ENCODE measurements around the gene UBE2L5.
A peak's percentile ranks its signal among the peaks of the same experiment; 100 is the strongest.

UBE2L5 gene

GRCh38 chr13:30406779-30407416 is 15.4 kb upstream of the UBE2L5 start:
- no peak for DNase-seq

DNA sequence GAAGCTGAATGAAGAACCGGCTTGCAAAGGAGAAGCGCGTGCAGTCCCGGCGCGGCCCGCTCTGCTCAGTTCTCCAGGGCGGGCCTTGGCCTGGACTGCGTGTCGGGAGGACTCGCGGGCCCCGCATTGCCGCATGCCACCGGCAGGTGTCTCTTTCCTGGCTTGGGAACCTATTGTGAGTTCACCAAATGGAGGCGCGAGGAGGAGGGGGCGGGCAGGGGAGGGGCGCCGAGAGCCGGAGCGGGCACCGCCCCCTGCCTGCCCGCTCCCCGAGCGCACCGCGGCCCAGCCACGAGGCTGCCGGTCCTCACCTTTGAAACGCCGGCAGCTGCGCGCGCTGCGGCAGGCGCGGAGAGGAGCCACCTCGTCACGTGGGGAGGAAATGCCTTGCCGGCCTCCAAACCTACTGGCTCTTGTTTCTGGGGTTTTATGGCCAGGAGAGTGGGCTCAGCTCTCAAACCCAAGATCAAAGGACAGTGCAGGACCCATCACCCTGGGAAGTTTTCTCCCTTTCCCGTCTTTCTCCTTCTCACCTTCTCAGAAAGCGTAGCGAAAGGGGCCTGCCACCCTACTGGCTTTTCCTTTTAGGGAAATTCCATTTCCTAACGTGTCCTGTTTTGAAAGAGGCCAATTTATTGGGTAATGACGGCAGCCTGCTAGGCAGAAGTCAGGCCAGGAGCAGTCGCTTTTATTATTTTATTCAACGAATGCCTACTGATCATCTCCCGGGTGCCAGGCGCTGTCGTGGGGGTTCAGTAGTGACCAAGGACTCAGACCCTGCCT is 13.8 kb upstream of the UBE2L5 start:
- DNase-seq = peak; percentile 91

GRCh38 chr13:30409886-30410704 is 12.2 kb upstream of the UBE2L5 start:
- no peak for DNase-seq

GRCh38 chr13:30410705-30411125 is 11.6 kb upstream of the UBE2L5 start:
- no peak for DNase-seq

- no peak for DNase-seq
Observed at GRCh38 chr13:30412346-30412745, 9.9 kb upstream of the UBE2L5 start.

GRCh38 chr13:30413842-30414241 is 8.5 kb upstream of the UBE2L5 start:
- no peak for DNase-seq

- no peak for DNase-seq
Observed at GRCh38 chr13:30415430-30416030, 6.8 kb upstream of the UBE2L5 start.

GRCh38 chr13:30416471-30416870 is 5.8 kb upstream of the UBE2L5 start:
- no peak for DNase-seq

GRCh38 chr13:30418075-30418716 is 4.1 kb upstream of the UBE2L5 start:
- no peak for DNase-seq

- no peak for DNase-seq
Observed at GRCh38 chr13:30418717-30419459, 3.4 kb upstream of the UBE2L5 start.

DNA sequence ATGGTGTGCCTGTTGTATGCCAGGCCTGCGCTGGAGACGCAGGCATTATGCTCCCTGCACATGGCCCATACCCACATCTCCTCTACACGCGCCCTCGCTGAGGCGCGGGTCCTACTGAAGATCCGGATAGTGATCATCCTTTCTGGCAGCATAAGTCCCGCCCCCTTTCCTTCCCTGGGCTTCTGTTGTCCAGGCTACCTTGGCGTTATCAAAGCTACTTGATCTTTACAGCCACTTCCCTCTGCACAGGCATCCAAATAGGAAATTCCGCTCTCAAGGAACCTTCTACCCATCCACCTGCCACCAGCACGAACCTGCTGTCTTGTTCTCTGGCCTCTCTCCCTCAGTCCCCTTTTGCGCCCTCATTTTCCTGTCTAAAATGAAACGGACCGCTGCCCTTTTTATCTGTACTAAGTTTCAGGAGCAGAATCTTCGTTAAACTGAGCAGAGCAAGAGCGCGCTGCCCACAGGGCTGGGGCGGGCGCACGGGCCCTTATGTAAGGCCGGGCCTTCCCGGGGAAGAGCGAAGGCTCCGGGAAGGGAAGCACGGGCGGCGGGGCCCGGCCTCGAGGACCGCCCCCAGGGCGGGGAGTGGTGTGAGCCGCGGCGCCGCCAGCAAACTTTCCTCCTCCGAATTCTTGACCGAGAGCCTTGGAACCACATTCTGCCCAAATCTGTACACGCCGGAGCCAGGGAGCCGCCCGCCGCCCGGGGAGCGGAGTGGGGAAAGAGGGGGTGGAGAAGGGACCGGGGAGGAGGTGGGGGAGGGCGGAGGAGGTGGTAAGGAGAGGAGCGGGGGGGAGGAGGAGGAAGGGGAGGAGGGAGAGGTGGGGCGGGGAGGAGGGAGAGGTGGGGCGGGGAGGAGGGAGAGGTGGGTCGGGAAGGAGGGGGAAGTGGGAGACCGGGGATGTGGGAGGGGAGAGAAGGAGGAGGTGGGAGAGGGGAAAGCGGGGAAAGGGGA is 920 bp upstream of the UBE2L5 start:
- DNase-seq = peak; percentile 37 to 47

DNA sequence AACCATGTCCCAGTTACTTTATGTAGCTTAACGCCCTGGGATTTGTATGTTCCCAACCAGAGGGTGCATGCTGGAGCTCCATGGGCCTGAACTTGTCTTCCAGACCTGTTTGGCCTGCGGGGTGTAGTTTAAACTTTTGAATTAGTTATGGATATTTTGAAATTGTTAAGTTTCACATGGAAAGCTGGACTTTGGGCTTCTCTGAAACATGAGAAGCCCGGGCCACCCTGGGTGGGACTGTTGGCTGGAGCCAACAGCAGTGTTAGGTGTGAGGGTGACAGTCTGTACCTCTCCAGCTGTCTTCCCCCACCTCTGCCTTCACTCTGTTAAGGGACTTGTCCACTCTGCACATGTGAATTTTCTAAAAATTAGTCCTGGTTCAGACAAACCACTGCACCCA is 1.6 kb downstream of the UBE2L5 start:
- DNase-seq = no peak

GRCh38 chr13:30429235-30429634 is 6.9 kb downstream of the UBE2L5 start:
- DNase-seq = no peak

DNA sequence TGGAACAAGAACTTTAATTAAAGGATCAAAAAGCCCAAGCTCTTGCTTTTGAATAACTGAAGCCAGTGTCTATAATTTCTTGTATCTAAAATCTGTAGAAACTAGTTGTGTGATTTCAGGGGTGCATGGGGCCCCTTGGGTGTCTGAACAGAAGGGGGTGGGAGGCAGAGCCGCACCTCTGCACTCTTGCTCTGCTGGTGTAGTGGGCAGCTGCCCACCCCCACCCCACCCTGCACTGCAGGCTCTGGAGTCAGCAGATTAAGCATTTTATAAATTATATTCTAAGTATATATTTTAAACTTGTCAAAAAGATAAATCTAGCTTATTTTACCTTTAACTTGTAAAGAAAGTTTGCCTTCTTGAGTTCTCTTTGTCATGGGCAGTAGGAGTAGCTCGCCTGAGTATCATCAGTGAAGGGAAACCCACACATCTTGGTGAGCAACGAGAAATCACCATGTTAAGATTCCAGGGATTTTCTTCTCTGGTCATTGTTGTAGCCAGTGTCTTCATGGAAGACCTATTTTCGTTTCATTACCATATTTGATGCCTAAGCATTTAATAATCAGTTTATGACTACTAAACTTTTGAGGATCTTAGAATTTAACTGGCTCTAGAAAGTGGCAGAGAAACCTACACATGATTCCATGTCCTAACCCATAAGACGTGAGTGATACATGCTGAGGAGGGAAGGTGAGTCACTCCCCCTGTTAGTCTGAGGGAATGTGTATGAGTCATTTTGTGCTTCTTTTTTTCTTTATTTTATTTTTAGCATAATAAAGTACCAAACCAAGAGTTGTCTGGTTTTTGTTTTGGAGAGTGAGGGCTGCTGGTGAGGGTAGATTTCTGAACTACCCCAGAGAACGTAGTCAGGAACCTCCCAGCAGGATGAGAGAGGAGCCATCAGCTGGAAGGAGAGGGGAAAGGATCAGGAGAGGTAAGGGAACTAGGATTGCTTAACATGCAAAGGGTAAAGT is 7.7 kb downstream of the UBE2L5 start:
- peak in 1 of 2 experiments; percentile 58 for DNase-seq

DNA sequence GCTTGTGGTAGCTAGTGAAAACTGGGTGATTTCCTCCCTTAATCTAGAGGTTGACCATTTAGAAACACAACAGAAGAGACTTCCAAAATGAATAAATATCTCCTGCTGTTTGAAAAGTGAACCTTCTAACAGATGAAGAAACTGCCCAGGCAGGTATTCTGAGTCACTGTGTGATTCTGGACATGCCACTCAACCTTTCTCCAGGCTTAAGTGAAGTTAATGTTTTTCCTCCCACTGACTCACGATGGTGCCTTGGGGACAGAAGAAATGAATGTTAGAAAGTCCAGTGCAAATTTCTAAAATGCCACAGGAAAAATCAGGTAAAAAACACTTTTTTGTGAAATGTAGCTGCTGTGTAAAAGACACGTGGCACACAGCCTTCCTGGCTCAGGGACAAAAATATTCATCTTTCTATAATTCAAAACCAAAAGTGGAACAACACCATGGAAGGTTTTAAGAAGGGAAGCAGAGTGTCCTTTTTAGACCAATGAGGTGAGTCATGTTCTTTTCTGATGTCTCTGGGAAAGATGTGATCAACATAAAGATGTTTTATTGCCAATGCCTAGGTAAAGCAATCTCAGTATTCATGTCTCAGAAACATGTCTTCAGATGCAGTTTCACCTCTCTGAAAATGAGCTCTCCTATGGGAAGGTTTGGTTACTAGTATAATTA is 9.1 kb downstream of the UBE2L5 start:
- no peak for DNase-seq

GRCh38 chr13:30435911-30436451 is 13.7 kb downstream of the UBE2L5 start:
- DNase-seq = no peak

GRCh38 chr13:30437177-30437576 is 14.9 kb downstream of the UBE2L5 start:
- DNase-seq = no peak

DNA sequence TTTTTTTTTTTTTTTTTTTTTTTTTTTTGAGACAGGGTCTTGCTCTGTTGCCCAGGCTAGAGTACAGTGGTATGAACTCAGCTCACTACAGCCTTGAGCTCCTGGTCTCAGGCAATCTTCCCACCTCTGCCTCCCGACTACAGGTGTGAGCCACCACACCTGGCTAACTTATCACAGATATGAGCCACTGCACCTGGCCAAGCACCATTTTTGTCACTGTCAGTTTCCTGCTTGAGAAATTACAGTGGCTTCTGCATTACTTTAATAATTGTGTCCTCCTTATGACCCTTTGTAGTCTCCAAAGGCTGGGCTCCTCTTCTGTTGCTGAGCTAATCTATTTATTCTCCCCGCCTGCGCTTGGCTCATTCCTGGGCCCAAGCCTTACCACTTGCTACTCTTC is 16.0 kb downstream of the UBE2L5 start:
- DNase-seq = no peak

Measured in stimulated activated CD4-positive, alpha-beta T cell treated with anti-CD3 and anti-CD28 coated beads, Interleukin-4, amount 100 ng/mL, for 4 hours (primary cell).